Esophagus muscularis mucosa (tissue), 4 donors: Measurements from ENCODE around the gene PZP.

Experiments used
- EP300 ChIP-seq: sonication (generic); formaldehyde crosslinking; IDR thresholded peaks from one replicate; pipeline ENCODE4 v1.6.1; 2017; ENCODE audit warnings: antibody characterized with exemption
- POLR2A ChIP-seq: fragments of 450-650 bp; IDR thresholded peaks from one replicate; pipeline ENCODE4 v1.6.1; 2017; ENCODE audit warnings: antibody characterized with exemption, moderate library complexity, mild to moderate bottlenecking, low read depth
- POLR2AphosphoS5 ChIP-seq, 2 donors: sonication (generic); formaldehyde crosslinking; IDR thresholded peaks; one replicate each; pipeline ENCODE4 v1.6.1; 2017; ENCODE audit warnings: antibody characterized with exemption in 2 of 2
- TF ChIP-seq, protein P1 (sequence below), 3 experiments: fragments of 200-600 bp in 2 of 3; fragments of 450-650 bp in 1 of 3; sonication (generic) in 2 of 3; IDR thresholded peaks; one replicate each; pipeline ENCODE4 v1.5.1; 2017 to 2019; ENCODE audit warnings: antibody characterized with exemption in 3 of 3, mild to moderate bottlenecking in 2 of 3, moderate library complexity in 1 of 3

DNA sequence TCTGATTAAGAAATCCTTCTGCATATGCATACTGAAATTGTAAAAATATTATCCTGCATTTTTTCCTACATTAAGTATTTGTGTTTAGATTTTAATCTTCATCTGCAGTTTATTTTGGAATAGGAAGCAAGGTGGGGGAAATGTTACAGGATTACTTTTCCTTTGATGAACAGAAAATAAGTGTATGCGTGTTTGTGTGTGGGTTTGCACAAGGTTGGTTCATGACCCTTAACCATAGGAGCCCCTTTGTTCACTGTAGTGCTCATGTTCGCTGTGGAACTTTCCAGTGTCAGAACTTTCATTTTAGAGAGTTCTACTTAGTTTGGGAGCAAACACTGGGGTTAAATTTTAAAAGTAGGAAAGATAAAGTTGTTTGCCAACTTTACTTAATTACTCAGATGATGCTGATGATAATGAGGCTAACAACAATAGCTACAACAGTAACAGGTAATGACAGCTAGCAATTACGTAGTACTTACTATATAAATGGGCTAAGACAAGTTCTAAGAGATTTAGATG lies 86.0 kb downstream of the PZP start:
- TF ChIP-seq, protein P1, sequence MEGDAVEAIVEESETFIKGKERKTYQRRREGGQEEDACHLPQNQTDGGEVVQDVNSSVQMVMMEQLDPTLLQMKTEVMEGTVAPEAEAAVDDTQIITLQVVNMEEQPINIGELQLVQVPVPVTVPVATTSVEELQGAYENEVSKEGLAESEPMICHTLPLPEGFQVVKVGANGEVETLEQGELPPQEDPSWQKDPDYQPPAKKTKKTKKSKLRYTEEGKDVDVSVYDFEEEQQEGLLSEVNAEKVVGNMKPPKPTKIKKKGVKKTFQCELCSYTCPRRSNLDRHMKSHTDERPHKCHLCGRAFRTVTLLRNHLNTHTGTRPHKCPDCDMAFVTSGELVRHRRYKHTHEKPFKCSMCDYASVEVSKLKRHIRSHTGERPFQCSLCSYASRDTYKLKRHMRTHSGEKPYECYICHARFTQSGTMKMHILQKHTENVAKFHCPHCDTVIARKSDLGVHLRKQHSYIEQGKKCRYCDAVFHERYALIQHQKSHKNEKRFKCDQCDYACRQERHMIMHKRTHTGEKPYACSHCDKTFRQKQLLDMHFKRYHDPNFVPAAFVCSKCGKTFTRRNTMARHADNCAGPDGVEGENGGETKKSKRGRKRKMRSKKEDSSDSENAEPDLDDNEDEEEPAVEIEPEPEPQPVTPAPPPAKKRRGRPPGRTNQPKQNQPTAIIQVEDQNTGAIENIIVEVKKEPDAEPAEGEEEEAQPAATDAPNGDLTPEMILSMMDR (IDR thresholded peaks at IDR 0.05): no peak
- TF ChIP-seq POLR2A: no peak
- no peak for TF ChIP-seq EP300
- TF ChIP-seq POLR2AphosphoS5 (IDR thresholded peaks at IDR 0.05): no peak
